Breast epithelium (tissue), 4 donors: ENCODE measurements around the gene FLOT1. TPM values are rescaled to one million over a fixed set of nuclear protein-coding genes. Genes with fewer than 3 reads are reported as not detected.
A peak's percentile ranks its signal among the peaks of the same experiment; 100 is the strongest.
"Not testable (repeated sequence)": the region's sequence is repeated elsewhere in the genome, so short reads cannot be mapped to it uniquely, and the experiment has no call there.

ENCODE experiments used
- DNase-seq, 2 donors: peaks; one replicate each; pipeline ENCODE4 v3.0.0-alpha.2; 2019; ENCODE audit warnings: low spot score in 2 of 2
- H3K27ac ChIP-seq, 2 donors: fragments of 200-600 bp; sonication (generic) in 1 of 2; one replicate each; pipeline ENCODE4 v1.5.1; 2016 to 2019; ENCODE audit warnings: mild to moderate bottlenecking in 1 of 2
- H3K27me3 ChIP-seq, 2 donors: fragments of 200-600 bp; sonication (generic) in 1 of 2; one replicate each; pipeline versions ENCODE4 v1.5.1 to v1.6.0; 2017 to 2019; ENCODE audit warnings: control low read depth in 1 of 2, mild to moderate bottlenecking in 1 of 2
- H3K36me3 ChIP-seq: fragments of 200-600 bp; one replicate; pipeline ENCODE4 v1.5.1; 2019
- H3K4me1 ChIP-seq, 2 donors: fragments of 200-600 bp; sonication (generic); one replicate each; pipeline ENCODE4 v1.5.1; 2016 to 2019; ENCODE audit warnings: control low read depth in 1 of 2
- H3K4me3 ChIP-seq, 3 donors: fragments of 200-600 bp; sonication (generic); 1 replicate in 2 of 3; 2 replicates in 1 of 3; pipeline ENCODE4 v1.5.1; 2016 to 2019; ENCODE audit warnings: mild to moderate bottlenecking in 3 of 3, moderate library complexity in 2 of 3
- H3K9me3 ChIP-seq, 2 donors: fragments of 200-600 bp; sonication (generic) in 1 of 2; one replicate each; pipeline ENCODE4 v1.5.1; 2016 to 2019; ENCODE audit warnings: control low read depth in 1 of 2
- POLR2A ChIP-seq: fragments of 450-650 bp; IDR thresholded peaks from one replicate; pipeline ENCODE4 v1.6.1; 2016; ENCODE audit warnings: antibody characterized with exemption, mild to moderate bottlenecking, moderate library complexity
- POLR2AphosphoS5 ChIP-seq, 3 donors: sonication (generic); formaldehyde crosslinking; IDR thresholded peaks; one replicate each; pipeline ENCODE4 v1.6.1; 2017; ENCODE audit warnings: antibody characterized with exemption in 3 of 3
- intact Hi-C: fragments of 100-400 bp; cut with DNase I; formaldehyde crosslinking; loops from one replicate; pipeline ENCODE4 v1.15.1; 2023; ENCODE audit warnings: low total_unique reads
- total RNA-seq, 3 donors: library from RNA; depleted of rRNA; stranded (reverse); fragments of >200 nt; gene quantifications; one replicate each; pipeline ENCODE4 v1.1.0, GENCODE V29; 2016
- TF ChIP-seq, protein P1 (sequence below), 3 donors: fragments of 450-650 bp; IDR thresholded peaks; one replicate each; pipeline ENCODE4 v1.5.1; 2016 to 2017; ENCODE audit warnings: antibody characterized with exemption in 3 of 3, mild to moderate bottlenecking in 3 of 3, moderate library complexity in 3 of 3

The FLOT1 gene
- total RNA-seq, 3 donors from 2014 or later, result 80.5 to 171 (median 142) TPM

DNA sequence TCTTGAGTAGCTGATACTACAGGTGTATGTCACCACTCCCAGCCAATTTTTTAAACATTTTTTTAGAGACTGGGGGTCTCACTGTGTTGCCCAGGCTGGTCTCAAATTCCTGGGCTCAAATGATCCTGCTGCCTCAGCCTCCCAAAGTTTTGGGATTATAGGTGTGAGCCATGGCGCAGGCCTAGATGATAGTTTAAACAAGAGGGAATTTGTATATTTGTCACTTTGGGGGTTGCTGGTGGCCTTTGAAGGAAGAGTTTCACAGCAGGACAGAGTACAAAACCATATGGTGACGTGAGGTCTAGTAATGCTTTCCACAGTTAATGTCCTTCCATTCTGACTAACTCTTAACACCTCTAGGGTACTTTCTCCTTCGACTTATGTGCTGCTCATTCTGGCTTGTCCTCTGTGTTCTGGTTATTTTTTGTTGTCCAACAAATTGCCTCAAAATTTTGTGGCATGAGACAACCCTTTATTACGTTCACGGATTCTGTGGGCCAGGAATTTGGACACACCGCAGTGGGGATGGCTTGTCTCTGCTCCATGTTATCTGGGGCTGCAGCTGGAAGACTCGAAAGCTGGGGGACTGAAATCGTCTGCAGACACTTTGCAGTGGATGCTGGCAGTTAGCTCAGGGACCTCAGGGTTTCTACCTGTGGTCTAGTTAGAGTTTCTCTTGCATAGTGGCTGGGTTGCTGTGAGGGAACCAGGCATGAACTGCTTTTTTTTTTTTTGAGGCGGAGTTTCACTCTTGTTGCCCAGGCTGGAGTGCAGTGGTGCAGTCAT lies 24.9 kb upstream of the FLOT1 start:
- Histone ChIP-seq H3K36me3 (no peaks in the 10 kb centered on the region), H3K27me3 (no peaks in the 10 kb centered on the region), H3K4me3 (no peak overlapping the region), H3K9me3 (no peaks in the 10 kb centered on the region), H3K4me1 (peaks cover 5 to 7% of the 10 kb centered on the region in 2 donors), H3K27ac (no peak overlapping the region)
- TF ChIP-seq, protein P1, sequence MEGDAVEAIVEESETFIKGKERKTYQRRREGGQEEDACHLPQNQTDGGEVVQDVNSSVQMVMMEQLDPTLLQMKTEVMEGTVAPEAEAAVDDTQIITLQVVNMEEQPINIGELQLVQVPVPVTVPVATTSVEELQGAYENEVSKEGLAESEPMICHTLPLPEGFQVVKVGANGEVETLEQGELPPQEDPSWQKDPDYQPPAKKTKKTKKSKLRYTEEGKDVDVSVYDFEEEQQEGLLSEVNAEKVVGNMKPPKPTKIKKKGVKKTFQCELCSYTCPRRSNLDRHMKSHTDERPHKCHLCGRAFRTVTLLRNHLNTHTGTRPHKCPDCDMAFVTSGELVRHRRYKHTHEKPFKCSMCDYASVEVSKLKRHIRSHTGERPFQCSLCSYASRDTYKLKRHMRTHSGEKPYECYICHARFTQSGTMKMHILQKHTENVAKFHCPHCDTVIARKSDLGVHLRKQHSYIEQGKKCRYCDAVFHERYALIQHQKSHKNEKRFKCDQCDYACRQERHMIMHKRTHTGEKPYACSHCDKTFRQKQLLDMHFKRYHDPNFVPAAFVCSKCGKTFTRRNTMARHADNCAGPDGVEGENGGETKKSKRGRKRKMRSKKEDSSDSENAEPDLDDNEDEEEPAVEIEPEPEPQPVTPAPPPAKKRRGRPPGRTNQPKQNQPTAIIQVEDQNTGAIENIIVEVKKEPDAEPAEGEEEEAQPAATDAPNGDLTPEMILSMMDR (IDR thresholded peaks at IDR 0.05), result no peak
- TF ChIP-seq POLR2A (no peak), POLR2AphosphoS5 (IDR thresholded peaks at IDR 0.05) (no peak)
- DNase-seq, result no peak
- intact Hi-C loops, result loop anchor here (10.0 kb wide), 1 partner anchor 47 kb away; no protein-coding TSS in a partner anchor

DNA sequence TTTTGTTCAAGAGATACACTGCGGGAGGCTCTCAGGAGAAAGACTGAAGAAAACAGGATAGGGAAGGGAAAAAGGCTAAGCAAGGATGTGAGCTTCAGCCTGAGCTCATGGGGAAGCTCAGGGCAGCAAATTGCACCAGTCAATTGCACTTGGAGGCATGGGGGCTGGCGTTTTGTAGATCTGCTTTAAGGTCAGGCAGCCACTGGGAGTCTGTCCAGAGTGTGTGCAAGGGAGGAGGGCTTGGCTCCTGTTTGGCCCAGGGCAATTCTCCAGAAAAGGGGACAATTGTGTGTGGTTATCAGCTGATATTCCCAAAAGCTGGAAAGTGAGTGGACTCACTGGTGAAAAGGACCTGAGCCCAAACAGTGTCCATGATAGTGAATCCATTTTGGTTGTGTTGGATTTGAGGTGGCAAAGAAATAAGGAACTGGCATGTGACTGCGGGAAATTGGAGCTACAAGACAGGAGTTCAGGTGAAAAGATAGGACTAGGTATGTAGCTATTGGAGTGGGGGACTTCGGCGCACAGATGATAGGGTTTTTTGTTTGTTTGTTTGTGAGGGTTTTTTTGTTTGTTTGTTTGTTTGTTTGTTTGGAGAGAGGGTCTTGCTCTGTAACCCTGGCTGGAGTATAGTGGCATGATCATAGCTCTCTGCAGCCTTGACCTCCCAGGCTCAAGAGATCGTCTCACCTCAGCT lies 24.1 kb upstream of the FLOT1 start:
- Histone ChIP-seq H3K27ac (peak overlapping the region in 1 of 2 donors; percentile 1), H3K27me3 (no peaks in the 10 kb centered on the region), H3K4me3 (no peak overlapping the region), H3K36me3 (no peaks in the 10 kb centered on the region), H3K4me1 (peaks cover 5 to 7% of the 10 kb centered on the region in 2 donors), H3K9me3 (no peaks in the 10 kb centered on the region)
- no peak for DNase-seq
- intact Hi-C loops, result loop anchor here (10.0 kb wide), 1 partner anchor 48 kb away; no protein-coding TSS in a partner anchor
- TF ChIP-seq, protein P1 (IDR thresholded peaks at IDR 0.05), result no peak
- TF ChIP-seq POLR2A, result no peak

DNA sequence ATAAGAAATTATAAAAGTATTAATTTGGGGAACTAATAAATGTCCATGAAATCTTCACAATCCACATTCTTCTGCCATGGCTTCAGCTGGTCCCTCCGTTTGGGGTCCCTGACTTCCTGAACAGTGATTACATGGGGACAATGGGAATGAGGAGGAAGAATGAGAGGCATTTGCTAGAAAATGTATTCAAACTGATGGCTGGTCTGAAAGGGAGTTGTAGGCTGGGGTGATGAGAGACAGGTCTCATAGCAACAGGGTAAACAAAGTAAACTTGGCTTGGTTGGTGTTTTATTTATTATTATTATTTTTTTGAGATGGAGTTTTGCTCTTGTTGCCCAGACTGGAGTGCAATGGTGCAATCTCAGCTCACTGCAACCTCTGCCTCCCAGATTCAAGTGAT lies 23.0 kb upstream of the FLOT1 start:
- not testable (repeated sequence) for H3K9me3 ChIP-seq, H3K27ac ChIP-seq, H3K36me3 ChIP-seq, H3K4me3 ChIP-seq, H3K4me1 ChIP-seq, DNase-seq, H3K27me3 ChIP-seq
- intact Hi-C loops, result loop anchor here (10.0 kb wide), 1 partner anchor 49 kb away; no protein-coding TSS in a partner anchor

DNA sequence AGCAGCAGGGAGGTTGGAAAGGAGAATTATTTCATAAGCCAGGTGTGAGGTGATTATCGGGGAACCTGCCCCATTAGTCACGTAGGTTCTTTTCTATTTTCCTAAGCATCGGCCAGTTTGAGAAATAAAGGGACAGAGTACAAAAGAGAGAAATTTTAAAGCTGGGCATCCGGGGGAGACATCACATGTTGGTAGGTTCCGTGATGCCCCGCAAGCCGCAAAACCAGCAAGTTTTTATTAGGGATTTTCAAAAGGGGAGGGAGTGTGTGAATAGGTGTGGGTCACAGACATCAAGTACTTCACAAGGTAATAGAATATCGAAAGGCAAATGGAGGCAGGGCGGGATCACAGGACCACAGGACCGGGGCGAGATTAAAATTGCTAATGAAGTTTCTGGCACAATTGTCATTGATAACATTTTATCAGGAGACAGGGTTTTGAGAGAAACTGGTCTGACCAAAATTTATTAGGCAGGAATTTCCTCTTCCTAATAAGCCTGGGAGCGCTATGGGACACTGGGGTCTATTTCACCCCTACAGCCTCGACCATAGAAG lies 22.1 kb upstream of the FLOT1 start:
- DNase-seq, H3K27me3 ChIP-seq, H3K4me1 ChIP-seq, H3K4me3 ChIP-seq, H3K9me3 ChIP-seq, H3K36me3 ChIP-seq: not testable (repeated sequence)
- intact Hi-C loops, result loop anchor here (10.0 kb wide), 1 partner anchor 50 kb away; no protein-coding TSS in a partner anchor
- H3K27ac ChIP-seq, result peak overlapping the region; percentile 89 to 92

DNA sequence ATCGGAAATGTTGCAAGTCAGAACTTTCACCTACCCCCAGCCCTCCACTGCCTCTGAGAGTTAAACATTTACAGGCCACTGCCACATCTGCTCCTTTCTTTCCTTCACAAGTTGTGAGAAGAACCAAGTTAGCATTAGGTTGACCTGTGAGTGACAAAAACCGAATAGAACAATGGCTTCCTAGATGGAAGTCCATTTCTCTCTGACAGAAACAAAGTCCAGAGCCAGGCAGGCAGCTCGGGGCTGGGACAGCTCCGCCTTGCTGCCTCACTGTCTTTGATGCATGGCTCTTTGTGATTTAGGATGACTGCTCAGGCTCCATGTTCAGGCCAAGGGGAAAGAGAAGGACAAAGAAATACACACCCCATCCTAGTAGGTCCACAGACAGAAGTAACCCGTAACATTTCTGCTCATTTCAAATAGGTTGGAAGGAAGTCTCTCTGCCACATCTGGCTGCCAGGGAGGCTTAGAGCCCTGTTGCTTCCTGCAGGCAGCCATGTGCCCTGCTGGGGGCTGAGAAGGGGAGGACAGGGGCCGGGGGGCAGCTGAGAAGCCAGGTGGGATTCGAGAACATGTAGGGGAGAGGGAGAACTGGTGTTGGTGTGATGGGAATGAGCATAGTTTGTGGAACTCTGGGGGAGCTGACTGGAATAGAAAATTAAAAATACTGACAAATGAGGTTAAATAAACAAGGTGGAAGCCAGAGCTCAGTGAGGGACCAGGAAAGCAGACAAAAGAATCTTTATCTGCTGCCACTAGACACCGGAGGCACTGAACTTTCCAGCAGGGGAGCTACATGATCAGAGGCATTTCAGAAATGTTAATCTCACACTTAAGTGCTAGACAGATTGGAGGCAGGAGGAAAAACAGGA lies 21.4 kb upstream of the FLOT1 start:
- H3K9me3 ChIP-seq, result no peaks in the 10 kb centered on the region
- intact Hi-C loops, result loop anchor here (10.0 kb wide), 1 partner anchor 51 kb away; no protein-coding TSS in a partner anchor
- no peaks in the 10 kb centered on the region for H3K27me3 ChIP-seq
- TF ChIP-seq, protein P1 (IDR thresholded peaks at IDR 0.05), result peak in 1 of 3 donors; percentile 16
- TF ChIP-seq POLR2AphosphoS5 (IDR thresholded peaks at IDR 0.05), result no peak
- TF ChIP-seq POLR2A, result no peak
- H3K36me3 ChIP-seq, result no peaks in the 10 kb centered on the region
- H3K4me1 ChIP-seq, result peaks cover under 1 to 3% of the 10 kb centered on the region in 2 donors
- H3K27ac ChIP-seq, result peak overlapping the region; percentile 89 to 92
- peak in 1 of 2 donors; percentile 70 for DNase-seq
- no peak overlapping the region for H3K4me3 ChIP-seq
